H1 (cell line): Measurements from ENCODE around the gene ULK3. TPM values are rescaled to one million over a fixed set of nuclear protein-coding genes. Genes with fewer than 3 reads are reported as not detected.

Source experiments
- CTCF ChIA-PET: fragments of 300-600 bp; sonication (Branson Sonifier 250); formaldehyde crosslinking; loops from one replicate; lab custom pipeline; 2021; ENCODE audit not compliant: partially characterized antibody; lab: Charles Lee
- POLR2A ChIA-PET: fragments of 300-600 bp; sonication (Branson Sonifier 250); formaldehyde crosslinking; loops from one replicate; lab custom pipeline; 2021; ENCODE audit warnings: inconsistent platforms; ENCODE audit not compliant: partially characterized antibody; lab: Charles Lee
- DNase-seq, 2 experiments: peaks; one replicate each; pipeline versions ENCODE4 v3.0.0 to v3.0.0-alpha.2; 2010 to 2022; ENCODE audit warnings: low spot score in 2 of 2, low read depth in 1 of 2, mixed read lengths in 1 of 2
- FAIRE-seq: peaks from 2 replicates; lab custom pipeline; 2011; peaks lifted over from hg19 to GRCh38; lab: Jason Lieb, UNC
- H2AFZ ChIP-seq: 2 replicates; pipeline ENCODE4 v1.8.1; 2012; ENCODE audit warnings: low read length, inconsistent platforms
- H2AK5ac ChIP-seq: 2 replicates; pipeline ENCODE4 v1.6.1; 2013; ENCODE audit warnings: low read depth, low read length
- H2BK120ac ChIP-seq: replicated peaks from 2 replicates; pipeline ENCODE3; 2013; ENCODE audit warnings: low read depth, low read length, inconsistent platforms
- H2BK12ac ChIP-seq: 2 replicates; pipeline ENCODE4 v1.6.1; 2013; ENCODE audit warnings: low read depth, low read length
- H2BK15ac ChIP-seq: 2 replicates; pipeline ENCODE4 v1.6.1; 2013; ENCODE audit warnings: low read length
- H2BK20ac ChIP-seq: 2 replicates; pipeline ENCODE4 v1.6.1; 2013; ENCODE audit warnings: low read length
- H2BK5ac ChIP-seq: 2 replicates; pipeline ENCODE4 v1.6.1; 2013; ENCODE audit warnings: low read depth, low read length
- H3K14ac ChIP-seq: 2 replicates; pipeline ENCODE4 v1.6.1; 2013; ENCODE audit warnings: inconsistent platforms; ENCODE audit not compliant: insufficient read length
- H3K18ac ChIP-seq: 2 replicates; pipeline ENCODE4 v1.6.1; 2013; ENCODE audit warnings: low read length; ENCODE audit errors: extremely low read depth
- H3K23ac ChIP-seq: 2 replicates; pipeline ENCODE4 v1.6.1; 2013; ENCODE audit warnings: inconsistent platforms; ENCODE audit not compliant: insufficient read length
- H3K23me2 ChIP-seq: 2 replicates; pipeline ENCODE4 v1.6.1; 2013; ENCODE audit warnings: low read depth, low read length
- H3K27ac ChIP-seq: 2 replicates; pipeline ENCODE4 v1.6.1; 2011; ENCODE audit warnings: low read depth, low read length, inconsistent platforms
- H3K27me3 ChIP-seq, 4 experiments: replicated peaks in 1 of 4; 1 replicate in 1 of 4; 2 replicates in 3 of 4; pipeline versions ENCODE4 v1.6.1 to v1.8.1; 2011 to 2013; ENCODE audit warnings: low read length in 3 of 4, mild to moderate bottlenecking in 3 of 4, inconsistent platforms in 2 of 4, mixed read lengths in 2 of 4, moderate library complexity in 1 of 4; ENCODE audit not compliant: control insufficient read depth in 3 of 4, insufficient read depth in 3 of 4; ENCODE audit errors: extremely low read depth in 1 of 4
- H3K36me3 ChIP-seq, 4 experiments: 2 replicates each; pipeline versions ENCODE4 v1.6.1 to v1.8.1; 2011 to 2013; ENCODE audit warnings: mild to moderate bottlenecking in 4 of 4, low read length in 3 of 4, moderate library complexity in 2 of 4, control low read depth in 1 of 4, inconsistent platforms in 1 of 4; ENCODE audit not compliant: insufficient read depth in 4 of 4, control insufficient read depth in 2 of 4
- H3K4ac ChIP-seq: replicated peaks from 2 replicates; pipeline ENCODE3; 2013; ENCODE audit warnings: low read length, low read depth, mixed read lengths, inconsistent platforms; ENCODE audit not compliant: insufficient read length
- H3K4me1 ChIP-seq, 4 experiments: replicated peaks in 1 of 4; 1 replicate in 1 of 4; 2 replicates in 3 of 4; pipeline versions ENCODE4 v1.6.1 to v1.8.1; 2011 to 2013; ENCODE audit warnings: low read length in 3 of 4, inconsistent platforms in 2 of 4, mixed read lengths in 1 of 4; ENCODE audit not compliant: insufficient read depth in 4 of 4, control insufficient read depth in 3 of 4
- H3K4me2 ChIP-seq, 2 experiments: 2 replicates each; pipeline versions ENCODE4 v1.6.1 to v1.8.1; 2011 to 2013; ENCODE audit warnings: low read depth in 2 of 2, low read length in 2 of 2, control low read depth in 1 of 2, inconsistent platforms in 1 of 2, mild to moderate bottlenecking in 1 of 2; ENCODE audit not compliant: insufficient read depth in 1 of 2
- H3K4me3 ChIP-seq, 4 experiments: fragments of 200-600, 300-600 bp in 1 of 4; sonication (generic), shearing (Covaris generic), sonication (Bioruptor Twin) in 1 of 4; 2 replicates each; pipeline versions ENCODE4 v1.5.1 to v1.8.1; 2011 to 2016; ENCODE audit warnings: low read length in 4 of 4, low read depth in 3 of 4, control low read depth in 2 of 4, inconsistent platforms in 2 of 4, mild to moderate bottlenecking in 2 of 4, mixed read lengths in 1 of 4, moderate library complexity in 1 of 4; ENCODE audit not compliant: insufficient read depth in 2 of 4; ENCODE audit errors: extremely low read depth in 1 of 4
- H3K56ac ChIP-seq: replicated peaks from 2 replicates; pipeline ENCODE3; 2013; ENCODE audit warnings: low read depth, mild to moderate bottlenecking, mixed read lengths, low read length, inconsistent platforms; ENCODE audit not compliant: insufficient read length
- H3K79me1 ChIP-seq: 2 replicates; pipeline ENCODE4 v1.6.1; 2013; ENCODE audit warnings: low read depth, low read length, control low read depth
- H3K79me2 ChIP-seq, 2 experiments: 2 replicates each; pipeline versions ENCODE4 v1.6.1 to v1.8.1; 2012 to 2013; ENCODE audit warnings: low read length in 2 of 2, mild to moderate bottlenecking in 2 of 2, inconsistent platforms in 1 of 2; ENCODE audit not compliant: insufficient read depth in 2 of 2, control insufficient read depth in 1 of 2
- H3K9ac ChIP-seq, 4 experiments: replicated peaks in 1 of 4; 1 replicate in 1 of 4; 2 replicates in 3 of 4; pipeline versions ENCODE4 v1.6.1 to v1.8.1; 2011 to 2013; ENCODE audit warnings: low read depth in 3 of 4, low read length in 3 of 4, control low read depth in 2 of 4, mild to moderate bottlenecking in 2 of 4, moderate library complexity in 2 of 4, inconsistent platforms in 1 of 4; ENCODE audit errors: extremely low read depth in 1 of 4
- H3K9me3 ChIP-seq, 2 experiments: 2 replicates each; pipeline versions ENCODE4 v1.6.1 to v1.8.1; 2012 to 2013; ENCODE audit warnings: mild to moderate bottlenecking in 2 of 2, moderate library complexity in 2 of 2, control low read depth in 1 of 2, inconsistent platforms in 1 of 2, low read depth in 1 of 2, low read length in 1 of 2, mixed read lengths in 1 of 2; ENCODE audit not compliant: insufficient read depth in 2 of 2
- H4K20me1 ChIP-seq, 2 experiments: replicated peaks in 1 of 2; 2 replicates each; pipeline versions ENCODE3 to v1.8.1; 2011 to 2013; ENCODE audit warnings: inconsistent platforms in 2 of 2, low read length in 2 of 2, mild to moderate bottlenecking in 1 of 2; ENCODE audit not compliant: insufficient read depth in 2 of 2, control insufficient read depth in 1 of 2
- H4K5ac ChIP-seq: 2 replicates; pipeline ENCODE4 v1.6.1; 2013; ENCODE audit warnings: low read length, low read depth, mixed read lengths, inconsistent platforms; ENCODE audit not compliant: insufficient read length
- H4K8ac ChIP-seq: 2 replicates; pipeline ENCODE4 v1.8.0; 2013; ENCODE audit warnings: mild to moderate bottlenecking, moderate library complexity, low read length, inconsistent platforms; ENCODE audit not compliant: insufficient read depth; ENCODE audit errors: extremely low read depth
- H4K91ac ChIP-seq: replicated peaks from 2 replicates; pipeline ENCODE3; 2013; ENCODE audit warnings: low read length, mixed read lengths, inconsistent platforms; ENCODE audit not compliant: insufficient read length
- ASH2L ChIP-seq: fragments of 200-600, 300-600 bp; sonication (generic); IDR thresholded peaks from one replicate; pipeline ENCODE4 v1.7.1; 2017; ENCODE audit warnings: low read length
- BCL11A ChIP-seq, 2 experiments: IDR thresholded peaks; one replicate each; pipeline ENCODE4 v1.6.1; 2011; ENCODE audit warnings: low read depth in 2 of 2, low read length in 2 of 2, mild to moderate bottlenecking in 2 of 2
- BRCA1 ChIP-seq: IDR thresholded peaks from 2 replicates; pipeline ENCODE4 v1.6.1; 2012; ENCODE audit warnings: low read depth, low read length, improper control_type of control experiment
- CHD2 ChIP-seq: IDR thresholded peaks from 2 replicates; pipeline ENCODE4 v1.6.1; 2012; ENCODE audit warnings: low read length, improper control_type of control experiment
- CTBP2 ChIP-seq: IDR thresholded peaks from 2 replicates; pipeline ENCODE4 v1.7.0; 2011; ENCODE audit warnings: borderline replicate concordance, mild to moderate bottlenecking, moderate library complexity, mixed read lengths, low read length; ENCODE audit not compliant: insufficient read depth, insufficient read length
- KDM4A ChIP-seq: IDR thresholded peaks from one replicate; pipeline ENCODE4 v1.7.1; 2012; ENCODE audit warnings: low read depth, mild to moderate bottlenecking, moderate library complexity, low read length, inconsistent platforms; ENCODE audit not compliant: severe bottlenecking
- KDM5A ChIP-seq: fragments of 200-600 bp; IDR thresholded peaks from 2 replicates; pipeline ENCODE4 v1.7.1; 2012; ENCODE audit warnings: mild to moderate bottlenecking, low read length, inconsistent platforms, mixed read lengths
- MAFK ChIP-seq: IDR thresholded peaks from 2 replicates; pipeline ENCODE4 v1.6.1; 2012; ENCODE audit warnings: low read depth, mild to moderate bottlenecking, improper control_type of control experiment, low read length
- NRF1 ChIP-seq: IDR thresholded peaks from 2 replicates; pipeline ENCODE4 v1.6.1; 2011; ENCODE audit warnings: mild to moderate bottlenecking, low read depth, low read length, improper control_type of control experiment
- RAD21 ChIP-seq, 2 experiments: IDR thresholded peaks in 1 of 2; conservative IDR thresholded peaks in 1 of 2; 2 replicates each; pipeline ENCODE4 v1.6.1; 2011; ENCODE audit warnings: low read depth in 2 of 2, low read length in 2 of 2, improper control_type of control experiment in 1 of 2, inconsistent platforms in 1 of 2, mild to moderate bottlenecking in 1 of 2, moderate library complexity in 1 of 2
- SIRT6 ChIP-seq: IDR thresholded peaks from one replicate; pipeline ENCODE4 v1.7.1; 2012; ENCODE audit warnings: low read length, inconsistent platforms
- SUZ12 ChIP-seq: fragments of 200-600 bp; sonication (generic); IDR thresholded peaks from 2 replicates; pipeline ENCODE4 v1.6.1; 2012; ENCODE audit warnings: mild to moderate bottlenecking, inconsistent platforms, low read length, moderate library complexity, mixed read lengths
- TCF12 ChIP-seq: IDR thresholded peaks from 2 replicates; pipeline ENCODE4 v1.6.1; 2011; ENCODE audit warnings: low read depth, mild to moderate bottlenecking, low read length
- WGBS, 2 experiments: shearing (Covaris generic) in 1 of 2; methylation state at CpG; one replicate each; pipeline versions ENCODE4 v1.1.6 to v1.1.7; 2013 to 2015; ENCODE audit warnings: low lambda C conversion rate in 2 of 2, mixed read lengths in 2 of 2, inconsistent platforms in 1 of 2, low coverage in 1 of 2, missing lambda C conversion rate in 1 of 2; ENCODE audit not compliant: insufficient replicate concordance in 2 of 2, insufficient coverage in 1 of 2, insufficient read length in 1 of 2; ENCODE audit errors: extremely low coverage in 1 of 2, missing lambda C conversion rate in 1 of 2; 5-methylcytosine and 5-hydroxymethylcytosine counted together
- polyA plus RNA-seq, 7 experiments: library from polyadenylated mRNA; depleted of rRNA in 3 of 7; stranded (reverse) in 5 of 7; unstranded in 2 of 7; fragments of >200 nt in 5 of 7; fragments of 200-250 nt in 2 of 7; gene quantifications; 1 replicate in 5 of 7; 2 replicates in 1 of 7; 4 replicates in 1 of 7; pipeline versions ENCODE4 v1.2.1 to v1.2.3, GENCODE V29; 2011 to 2013; ENCODE audit warnings: missing spikeins in 2 of 7, mixed read lengths in 2 of 7
- total RNA-seq: library from RNA; stranded (reverse); fragmentation: NEBNext Ultra II Directional; extraction: Animal tissue kit (Norgen Biotek cat#: 25700); gene quantifications from 2 replicates; pipeline ENCODE4 v1.2.1, GENCODE V29; 2021

Gene ULK3
- total and polyA plus RNA-seq, 2 of the 8 experiments (the other 6 are each of a cell fraction or from before 2014, with no cell fraction given): 27.1 to 34.4 TPM

GRCh38 chr15:74863239-74864056 is 20.5 kb upstream of the ULK3 start:
- Histone ChIP-seq H3K4me1 (no peaks in the 10 kb centered on the region), H4K20me1 (peaks cover 3 to 10% of the 10 kb centered on the region in 2 experiments), H3K4me3 (no peak overlapping the region), H3K9me3 (no peaks in the 10 kb centered on the region), H3K4ac (no peak overlapping the region), H4K5ac (no peak overlapping the region), H3K4me2 (no peak overlapping the region), H2BK15ac (no peak overlapping the region), H3K27me3 (no peaks in the 10 kb centered on the region), H3K9ac (no peak overlapping the region), H2BK20ac (no peak overlapping the region), H3K23ac (no peak overlapping the region), H3K27ac (no peak overlapping the region), H2AFZ (no peak overlapping the region), H3K79me1 (peaks cover 10% of the 10 kb centered on the region), H2BK120ac (no peak overlapping the region), H2BK12ac (no peak overlapping the region), H3K36me3 (no peaks in the 10 kb centered on the region), H4K8ac (no peak overlapping the region), H4K91ac (no peak overlapping the region), H3K23me2 (peaks cover 2% of the 10 kb centered on the region; the same call in 1 of the 2 replicates), H3K18ac (no peak overlapping the region), H3K79me2 (peaks cover 0 to 23% of the 10 kb centered on the region in 2 experiments; a peak in 2 of 4 replicates), H2AK5ac (no peak overlapping the region), H3K14ac (no peak overlapping the region), H2BK5ac (no peak overlapping the region), H3K56ac (no peak overlapping the region)
- WGBS, 2 experiments: 83% methylated on average over 10 of the region's 11 CpGs; no CpG with 5 or more reads in 1 of the 2 experiments
- POLR2A ChIA-PET: interaction anchor here (0.9 to 1.2 kb wide), 2 partner anchors 17 to 38 kb away, joined by 3 to 4 read pairs; no protein-coding TSS in a partner anchor
- CTCF ChIA-PET: interaction anchor here (1.2 kb wide), 1 partner anchor 45 kb away, joined by 3 read pairs; no protein-coding TSS in a partner anchor
- DNase-seq (no peak), FAIRE-seq (no peak)
- TF ChIP-seq CTBP2: no peak
- TF ChIP-seq SIRT6: no peak
- TF ChIP-seq KDM4A: no peak
- TF ChIP-seq SUZ12: no peak
- no peak for TF ChIP-seq NRF1
- no peak for TF ChIP-seq BCL11A (IDR thresholded peaks at IDR 0.05; ENCODE audit: low read depth in 2 of 2, low read length in 2 of 2)
- TF ChIP-seq TCF12: no peak
- no peak for TF ChIP-seq CHD2
- no peak for TF ChIP-seq ASH2L
- TF ChIP-seq MAFK: no peak
- no peak for TF ChIP-seq BRCA1
- no peak for TF ChIP-seq KDM5A
- no peak for TF ChIP-seq RAD21 (IDR thresholded peaks at IDR 0.05 in 1 of 2, conservative IDR thresholded peaks at IDR 0.05 in 1 of 2; ENCODE audit: low read depth in 2 of 2, low read length in 2 of 2)
